ELF-1 (cell line): ENCODE results near the gene AMBRA1.

Experiments used
- DNase-seq: peaks from one replicate; pipeline ENCODE4 v3.0.0-alpha.2; 2016; ENCODE audit warnings: low read depth, low spot score

The AMBRA1 gene

GRCh38 chr11:46445192-46445919 is 148.5 kb downstream of the AMBRA1 start:
- DNase-seq: no peak

- no peak for DNase-seq
Observed at GRCh38 chr11:46444305-46444704, 149.5 kb downstream of the AMBRA1 start.

GRCh38 chr11:46438211-46438610 is 155.6 kb downstream of the AMBRA1 start:
- DNase-seq: no peak

- no peak for DNase-seq
Observed at GRCh38 chr11:46437122-46437689, 156.6 kb downstream of the AMBRA1 start.

- DNase-seq: no peak
Observed at GRCh38 chr11:46436113-46436512, 157.7 kb downstream of the AMBRA1 start.

GRCh38 chr11:46435679-46436078 is 158.1 kb downstream of the AMBRA1 start:
- DNase-seq: no peak

GRCh38 chr11:46431211-46431610 is 162.6 kb downstream of the AMBRA1 start:
- DNase-seq: no peak

- DNase-seq: no peak
Observed at GRCh38 chr11:46429717-46430116, 164.1 kb downstream of the AMBRA1 start.

- DNase-seq: peak; percentile 58
Observed at GRCh38 chr11:46427364-46427763, 166.5 kb downstream of the AMBRA1 start.

GRCh38 chr11:46426233-46426991 is 167.4 kb downstream of the AMBRA1 start:
- DNase-seq: no peak

GRCh38 chr11:46422588-46422987 is 171.2 kb downstream of the AMBRA1 start:
- no peak for DNase-seq

GRCh38 chr11:46421257-46421880 is 172.5 kb downstream of the AMBRA1 start:
- no peak for DNase-seq

GRCh38 chr11:46420513-46420912 is 173.3 kb downstream of the AMBRA1 start:
- no peak for DNase-seq

- DNase-seq: no peak
Observed at GRCh38 chr11:46418751-46419150, 175.1 kb downstream of the AMBRA1 start.

GRCh38 chr11:46417711-46418110 is 176.1 kb downstream of the AMBRA1 start:
- DNase-seq: no peak

GRCh38 chr11:46414879-46415278 is 178.9 kb downstream of the AMBRA1 start:
- DNase-seq: no peak

GRCh38 chr11:46414466-46414796 is 179.4 kb downstream of the AMBRA1 start:
- no peak for DNase-seq

- no peak for DNase-seq
Observed at GRCh38 chr11:46413760-46414465, 179.9 kb downstream of the AMBRA1 start.

GRCh38 chr11:46410021-46410420 is 183.8 kb downstream of the AMBRA1 start:
- DNase-seq: peak; percentile 71

GRCh38 chr11:46408407-46408986 is 185.3 kb downstream of the AMBRA1 start:
- DNase-seq: no peak

- DNase-seq: no peak
Observed at GRCh38 chr11:46407635-46408034, 186.2 kb downstream of the AMBRA1 start.
